ENCODE results near the gene TBXAS1.

TBXAS1 gene

DNA sequence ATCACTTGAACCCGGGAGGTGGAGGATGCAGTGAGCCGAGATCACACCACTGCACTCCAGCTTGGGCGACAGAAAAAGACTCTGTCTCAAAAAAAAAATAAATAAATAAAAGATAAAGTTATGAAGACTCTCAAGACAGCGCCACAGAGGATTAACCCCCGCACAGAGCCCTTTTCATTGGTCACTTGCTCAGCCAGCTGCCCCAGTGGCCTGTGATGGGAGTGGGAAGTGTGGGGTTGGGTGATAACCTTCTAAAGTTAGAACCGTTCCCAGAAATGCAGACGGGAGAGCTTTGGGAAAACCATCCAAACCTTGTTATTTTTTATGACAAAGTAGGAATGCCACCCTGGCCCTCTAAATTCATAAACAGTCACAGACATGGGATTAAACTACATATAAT is 176.3 kb downstream of the TBXAS1 start:
- no peak overlapping the region for H3K4me3 ChIP-seq (ENCODE audit: extremely low read depth, insufficient read depth, low read length, poor library complexity, severe bottlenecking)
- H3K9me3 ChIP-seq (ENCODE audit: control insufficient read depth, low read length), result no peaks in the 10 kb centered on the region
- H3K27ac ChIP-seq (ENCODE audit: low read depth, low read length, severe bottlenecking), result no peak overlapping the region
- H3K36me3 ChIP-seq (ENCODE audit: control insufficient read depth, insufficient read depth, low read length), result no peaks in the 10 kb centered on the region
- 100% methylated on average over 2 to 4 of the region's 7 CpGs for WGBS, 2 experiments (ENCODE audit: insufficient coverage in 2 of 2)
- no peaks in the 10 kb centered on the region for H3K4me1 ChIP-seq (ENCODE audit: control insufficient read depth, insufficient read depth, low read length, poor library complexity, severe bottlenecking)

DNA sequence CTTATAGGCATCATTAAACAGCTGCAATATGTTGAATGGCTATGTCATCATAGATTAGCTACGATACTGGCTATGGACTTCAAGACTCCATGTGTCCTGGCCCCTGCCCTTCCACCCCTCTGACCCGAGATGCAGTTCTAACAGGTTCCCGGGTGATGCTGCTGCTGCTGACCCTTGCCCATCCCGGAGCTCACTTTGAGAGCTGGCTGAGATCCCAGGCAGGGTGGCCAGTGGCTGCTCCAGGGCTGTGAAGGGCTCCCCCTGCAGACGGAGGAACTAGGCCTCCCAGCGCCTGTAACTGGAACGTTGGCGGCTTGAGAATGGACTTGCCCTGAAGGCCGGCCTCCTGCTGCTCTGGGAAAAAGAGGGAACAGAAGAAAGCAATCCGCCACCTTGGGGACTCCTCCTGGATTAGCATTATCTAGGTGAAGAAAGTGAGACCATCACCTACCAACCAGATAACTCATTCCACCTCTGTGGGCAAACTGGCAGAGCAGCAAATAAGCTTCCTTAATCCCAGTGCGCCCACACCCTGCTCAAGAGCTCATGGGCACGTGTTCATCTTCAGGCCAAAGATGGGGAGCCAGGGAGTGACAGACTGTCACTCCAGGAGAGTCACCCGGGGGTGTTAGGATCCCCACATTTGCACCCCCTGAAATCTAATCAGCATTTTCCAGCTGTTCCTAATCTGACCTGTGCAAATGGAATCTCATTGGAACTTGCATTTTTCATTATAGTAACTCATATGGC is 176.9 kb downstream of the TBXAS1 start:
- no peak overlapping the region for H3K4me3 ChIP-seq (ENCODE audit: extremely low read depth, insufficient read depth, low read length, poor library complexity, severe bottlenecking)
- no peak overlapping the region for H3K27ac ChIP-seq (ENCODE audit: low read depth, low read length, severe bottlenecking)
- no peaks in the 10 kb centered on the region for H3K9me3 ChIP-seq (ENCODE audit: control insufficient read depth, low read length)
- 39 to 52% methylated on average over 11 to 12 of the region's 13 CpGs for WGBS, 2 experiments (ENCODE audit: insufficient coverage in 2 of 2)
- H3K36me3 ChIP-seq (ENCODE audit: control insufficient read depth, insufficient read depth, low read length), result no peaks in the 10 kb centered on the region
- no peaks in the 10 kb centered on the region for H3K4me1 ChIP-seq (ENCODE audit: control insufficient read depth, insufficient read depth, low read length, poor library complexity, severe bottlenecking)

DNA sequence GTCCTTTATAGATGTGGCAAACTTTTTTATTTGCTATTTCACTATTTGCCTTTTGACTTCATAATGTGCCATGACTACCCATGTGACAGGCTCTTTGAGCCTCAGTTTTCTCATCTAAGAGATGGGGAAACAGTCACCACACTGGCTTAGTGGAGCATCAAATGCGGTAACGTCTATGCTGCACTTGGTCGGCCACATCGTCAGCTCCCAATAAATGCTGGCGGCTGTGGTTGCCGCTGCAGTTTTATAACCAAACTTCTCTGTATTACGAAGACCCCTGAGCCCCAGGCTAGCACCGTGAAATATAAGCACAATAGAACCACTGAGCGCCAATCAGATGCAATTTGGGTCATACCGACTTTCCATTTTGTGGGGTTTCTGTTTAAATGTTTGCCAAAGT is 177.5 kb downstream of the TBXAS1 start:
- H3K4me1 ChIP-seq (ENCODE audit: control insufficient read depth, insufficient read depth, low read length, poor library complexity, severe bottlenecking), result no peaks in the 10 kb centered on the region
- H3K9me3 ChIP-seq (ENCODE audit: control insufficient read depth, low read length), result no peaks in the 10 kb centered on the region
- no peak overlapping the region for H3K4me3 ChIP-seq (ENCODE audit: extremely low read depth, insufficient read depth, low read length, poor library complexity, severe bottlenecking)
- no peak overlapping the region for H3K27ac ChIP-seq (ENCODE audit: low read depth, low read length, severe bottlenecking)
- H3K36me3 ChIP-seq (ENCODE audit: control insufficient read depth, insufficient read depth, low read length), result no peaks in the 10 kb centered on the region
- 92 to 96% methylated on average over 10 of the region's 10 CpGs for WGBS, 2 experiments (ENCODE audit: insufficient coverage in 2 of 2)

DNA sequence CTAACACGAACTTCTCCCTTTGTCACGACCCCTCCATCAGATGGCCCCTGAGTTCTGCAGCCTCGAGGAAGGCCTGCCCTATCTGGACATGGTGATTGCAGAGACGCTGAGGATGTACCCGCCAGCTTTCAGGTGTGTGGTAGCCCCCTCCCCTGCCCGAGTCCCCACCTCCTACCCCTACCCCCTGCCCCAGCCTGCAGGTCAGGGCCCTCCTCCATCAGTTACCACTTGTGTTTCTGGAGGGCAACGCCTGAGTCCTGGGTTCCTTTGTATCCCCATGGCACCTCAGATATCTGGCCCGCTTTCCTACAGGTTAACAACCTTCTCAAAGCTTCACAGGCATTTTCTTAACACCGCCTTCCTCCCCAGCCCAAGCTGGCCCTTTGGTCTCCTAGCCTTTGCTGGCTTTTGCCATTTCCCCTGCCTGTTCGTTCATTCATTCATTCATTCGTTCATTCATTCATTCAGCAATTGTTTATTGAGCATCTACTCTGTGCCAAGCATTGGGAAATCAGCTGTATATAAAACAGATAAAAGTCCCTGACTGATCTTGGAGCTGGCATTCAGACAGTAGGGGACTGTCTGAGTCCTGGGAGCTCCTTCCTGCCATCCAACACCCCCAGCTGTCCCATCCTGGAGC is 178.1 kb downstream of the TBXAS1 start:
- Histone ChIP-seq H3K4me3 (ENCODE audit: extremely low read depth, insufficient read depth, low read length, poor library complexity, severe bottlenecking) (no peak overlapping the region), H3K9me3 (ENCODE audit: control insufficient read depth, low read length) (no peaks in the 10 kb centered on the region), H3K4me1 (ENCODE audit: control insufficient read depth, insufficient read depth, low read length, poor library complexity, severe bottlenecking) (no peaks in the 10 kb centered on the region), H3K27ac (ENCODE audit: low read depth, low read length, severe bottlenecking) (no peak overlapping the region), H3K36me3 (ENCODE audit: control insufficient read depth, insufficient read depth, low read length) (no peaks in the 10 kb centered on the region)
- WGBS, 2 experiments (ENCODE audit: insufficient coverage in 2 of 2), result 87 to 89% methylated on average over 8 to 10 of the region's 11 CpGs

DNA sequence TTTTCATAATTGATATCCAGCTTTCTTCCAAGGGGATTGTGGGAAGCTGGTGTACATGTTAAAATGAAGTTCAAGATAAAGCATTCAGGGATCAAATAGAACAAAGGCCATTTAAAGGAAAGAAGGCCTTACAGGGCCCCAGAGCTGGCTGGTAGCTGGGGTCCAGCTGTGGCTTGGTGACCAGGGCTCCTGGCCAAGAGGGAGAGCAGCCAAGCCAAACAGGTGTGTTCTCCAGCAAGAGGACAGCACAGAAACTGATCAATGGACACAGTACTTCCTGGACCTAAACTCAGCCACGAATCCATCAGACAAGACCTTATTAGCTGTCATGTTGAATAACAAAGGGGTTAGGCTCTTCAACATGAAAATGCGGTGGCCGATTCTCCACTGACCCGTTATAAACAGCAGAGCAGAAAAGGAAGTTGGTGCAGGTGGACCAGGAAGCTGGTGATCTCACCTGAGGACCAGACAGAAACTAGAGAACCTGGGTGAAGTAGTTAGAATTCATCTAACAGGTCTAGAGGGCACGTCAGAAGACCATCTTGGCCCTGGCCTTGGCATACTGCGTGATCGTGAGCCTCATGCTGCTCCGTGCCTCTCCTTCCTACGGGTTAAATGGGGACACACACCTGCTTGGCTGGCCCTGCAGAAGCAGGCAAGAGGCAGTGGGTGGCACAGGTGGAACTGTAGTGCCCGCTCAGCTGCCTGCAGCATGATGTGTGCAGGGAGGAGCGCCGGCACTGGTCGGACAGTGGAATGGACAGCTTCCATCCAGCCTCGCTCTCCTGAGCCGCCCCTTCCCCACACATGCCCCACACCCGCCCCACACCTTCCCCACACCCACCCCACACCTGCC is 179.9 kb downstream of the TBXAS1 start:
- Histone ChIP-seq H3K27ac (ENCODE audit: low read depth, low read length, severe bottlenecking) (no peak overlapping the region), H3K4me1 (ENCODE audit: control insufficient read depth, insufficient read depth, low read length, poor library complexity, severe bottlenecking) (no peaks in the 10 kb centered on the region), H3K36me3 (ENCODE audit: control insufficient read depth, insufficient read depth, low read length) (no peaks in the 10 kb centered on the region), H3K4me3 (ENCODE audit: extremely low read depth, insufficient read depth, low read length, poor library complexity, severe bottlenecking) (no peak overlapping the region), H3K9me3 (ENCODE audit: control insufficient read depth, low read length) (no peaks in the 10 kb centered on the region)
- WGBS, 2 experiments (ENCODE audit: insufficient coverage in 2 of 2), result 95 to 97% methylated on average over 9 to 10 of the region's 16 CpGs

DNA sequence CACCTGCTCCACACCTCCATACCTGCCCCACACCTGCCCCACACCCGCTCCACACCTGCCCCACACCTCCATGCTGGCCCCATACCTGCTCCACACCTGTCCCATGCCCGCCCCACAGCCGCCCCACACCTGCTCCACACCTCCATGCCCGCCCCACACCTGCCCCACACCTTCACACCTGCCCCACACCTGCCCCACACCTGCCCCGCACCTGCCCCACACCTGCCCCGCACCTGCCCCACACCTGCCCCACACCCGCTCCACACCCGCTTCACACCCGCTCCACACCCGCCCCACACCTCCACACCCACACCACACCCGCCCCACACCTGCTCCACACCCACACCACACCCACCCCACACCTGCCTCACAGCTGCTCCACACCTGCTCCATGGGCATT is 180.7 kb downstream of the TBXAS1 start:
- no peak overlapping the region for H3K4me3 ChIP-seq (ENCODE audit: extremely low read depth, insufficient read depth, low read length, poor library complexity, severe bottlenecking)
- no peaks in the 10 kb centered on the region for H3K9me3 ChIP-seq (ENCODE audit: control insufficient read depth, low read length)
- no peak overlapping the region for H3K27ac ChIP-seq (ENCODE audit: low read depth, low read length, severe bottlenecking)
- 88 to 90% methylated on average over 2 to 4 of the region's 11 CpGs for WGBS, 2 experiments (ENCODE audit: insufficient coverage in 2 of 2)
- H3K36me3 ChIP-seq (ENCODE audit: control insufficient read depth, insufficient read depth, low read length), result no peaks in the 10 kb centered on the region
- H3K4me1 ChIP-seq (ENCODE audit: control insufficient read depth, insufficient read depth, low read length, poor library complexity, severe bottlenecking), result no peaks in the 10 kb centered on the region

DNA sequence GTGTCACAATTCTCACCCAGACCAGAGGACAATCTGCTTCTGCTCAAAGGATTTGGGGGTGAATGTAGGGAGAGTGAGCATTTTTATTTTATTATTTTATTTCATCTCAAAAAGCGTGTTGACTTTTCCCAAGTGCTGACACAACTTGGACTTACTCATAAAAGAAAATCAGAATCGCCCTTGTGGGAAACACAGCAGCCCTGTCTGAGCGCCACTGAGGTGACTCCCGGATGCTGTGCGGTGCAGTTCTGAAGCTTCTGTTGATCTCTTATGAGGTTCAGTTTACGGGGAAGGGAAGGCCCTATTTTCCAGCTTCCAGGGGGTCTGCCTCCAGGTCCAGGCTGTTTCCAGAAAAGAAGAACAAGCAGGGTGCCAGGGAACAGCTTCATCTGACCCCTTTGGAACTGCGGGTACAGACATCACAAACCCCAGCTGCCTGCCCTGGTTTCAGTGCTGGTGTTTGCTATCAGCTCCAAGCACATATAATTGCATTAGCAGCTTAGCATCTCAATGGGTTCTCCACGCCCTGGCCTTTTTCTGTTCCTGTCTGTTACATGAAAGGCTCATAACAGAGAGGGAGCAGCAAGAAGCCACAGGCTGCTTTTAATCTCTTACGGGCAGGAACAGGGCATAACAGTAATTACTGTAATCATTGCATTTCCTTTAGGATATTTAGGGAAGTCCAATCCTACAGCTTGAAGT is 181.3 kb downstream of the TBXAS1 start:
- Histone ChIP-seq H3K9me3 (ENCODE audit: control insufficient read depth, low read length) (no peaks in the 10 kb centered on the region), H3K4me1 (ENCODE audit: control insufficient read depth, insufficient read depth, low read length, poor library complexity, severe bottlenecking) (no peaks in the 10 kb centered on the region), H3K4me3 (ENCODE audit: extremely low read depth, insufficient read depth, low read length, poor library complexity, severe bottlenecking) (no peak overlapping the region), H3K36me3 (ENCODE audit: control insufficient read depth, insufficient read depth, low read length) (no peaks in the 10 kb centered on the region), H3K27ac (ENCODE audit: low read depth, low read length, severe bottlenecking) (no peak overlapping the region)
- WGBS, 2 experiments (ENCODE audit: insufficient coverage in 2 of 2), result 71 to 75% methylated on average over 7 of the region's 9 CpGs

DNA sequence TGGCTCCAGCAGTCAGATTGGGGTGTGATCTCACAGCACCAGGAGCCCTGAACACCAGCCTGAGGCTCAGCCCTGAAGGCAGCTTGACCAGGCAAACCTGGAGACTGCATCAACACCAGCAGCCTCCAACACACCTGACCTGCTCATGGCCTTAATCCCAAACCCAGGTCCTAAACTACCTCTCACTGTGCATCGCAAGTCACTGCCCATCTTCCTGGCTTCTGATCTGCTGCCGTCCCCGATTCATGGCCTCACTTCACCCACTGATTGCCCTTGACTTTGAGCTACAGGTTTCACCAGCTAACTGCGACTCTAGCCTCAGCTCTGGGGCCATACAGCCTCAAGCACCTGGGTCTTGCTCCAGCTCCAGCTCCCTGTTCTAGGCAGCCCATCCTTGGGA is 184.6 kb downstream of the TBXAS1 start:
- no peaks in the 10 kb centered on the region for H3K9me3 ChIP-seq (ENCODE audit: control insufficient read depth, low read length)
- WGBS, 2 experiments (ENCODE audit: insufficient coverage in 2 of 2), result 93 to 94% methylated on average over 4 of the region's 4 CpGs
- no peaks in the 10 kb centered on the region for H3K4me1 ChIP-seq (ENCODE audit: control insufficient read depth, insufficient read depth, low read length, poor library complexity, severe bottlenecking)
- no peaks in the 10 kb centered on the region for H3K36me3 ChIP-seq (ENCODE audit: control insufficient read depth, insufficient read depth, low read length)
- H3K27ac ChIP-seq (ENCODE audit: low read depth, low read length, severe bottlenecking), result no peak overlapping the region
- H3K4me3 ChIP-seq (ENCODE audit: extremely low read depth, insufficient read depth, low read length, poor library complexity, severe bottlenecking), result no peak overlapping the region

DNA sequence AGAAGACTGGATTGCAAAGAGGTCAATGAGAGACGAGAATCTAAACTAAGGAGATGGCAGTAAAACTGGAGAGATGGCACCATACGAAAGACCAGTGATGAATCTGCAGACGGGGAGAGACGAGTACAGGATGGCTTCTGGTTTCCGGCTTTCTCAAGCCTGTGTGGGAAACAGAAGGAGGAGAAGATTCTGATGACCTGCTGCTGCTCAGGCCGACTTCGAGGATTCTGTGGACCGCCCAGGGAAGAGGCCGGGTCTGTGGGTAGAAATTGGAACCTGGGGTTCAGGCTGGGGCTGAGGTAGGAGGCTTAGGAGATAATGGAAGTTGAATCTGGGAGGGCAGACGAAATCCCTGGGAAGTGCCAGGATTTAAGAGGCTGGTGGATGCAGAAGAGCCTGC is 185.1 kb downstream of the TBXAS1 start:
- no peak overlapping the region for H3K4me3 ChIP-seq (ENCODE audit: extremely low read depth, insufficient read depth, low read length, poor library complexity, severe bottlenecking)
- 86 to 87% methylated on average over 9 to 10 of the region's 10 CpGs for WGBS, 2 experiments (ENCODE audit: insufficient coverage in 2 of 2)
- H3K27ac ChIP-seq (ENCODE audit: low read depth, low read length, severe bottlenecking), result no peak overlapping the region
- no peaks in the 10 kb centered on the region for H3K36me3 ChIP-seq (ENCODE audit: control insufficient read depth, insufficient read depth, low read length)
- no peaks in the 10 kb centered on the region for H3K9me3 ChIP-seq (ENCODE audit: control insufficient read depth, low read length)
- no peaks in the 10 kb centered on the region for H3K4me1 ChIP-seq (ENCODE audit: control insufficient read depth, insufficient read depth, low read length, poor library complexity, severe bottlenecking)

DNA sequence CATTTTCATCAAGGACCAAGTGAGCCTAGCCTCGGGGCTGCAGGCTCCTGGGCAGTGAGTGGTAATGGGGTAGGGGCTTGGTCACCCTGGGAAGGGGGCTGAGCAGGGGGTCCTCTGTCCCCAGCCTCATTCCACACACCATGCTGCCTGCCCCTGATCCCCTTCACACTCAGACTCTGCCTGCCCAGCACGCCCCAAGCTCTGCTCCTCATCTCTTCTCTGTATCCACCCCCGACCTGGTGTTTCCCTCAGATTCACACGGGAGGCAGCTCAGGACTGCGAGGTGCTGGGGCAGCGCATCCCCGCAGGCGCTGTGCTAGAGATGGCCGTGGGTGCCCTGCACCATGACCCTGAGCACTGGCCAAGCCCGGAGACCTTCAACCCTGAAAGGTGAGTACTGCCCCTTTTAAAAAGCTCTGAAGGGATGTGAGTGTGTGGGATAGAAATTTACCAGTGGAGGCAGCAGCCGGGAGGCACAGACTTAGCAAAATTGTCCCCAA is 186.5 kb downstream of the TBXAS1 start:
- no peaks in the 10 kb centered on the region for H3K36me3 ChIP-seq (ENCODE audit: control insufficient read depth, insufficient read depth, low read length)
- no peaks in the 10 kb centered on the region for H3K9me3 ChIP-seq (ENCODE audit: control insufficient read depth, low read length)
- no peak overlapping the region for H3K4me3 ChIP-seq (ENCODE audit: extremely low read depth, insufficient read depth, low read length, poor library complexity, severe bottlenecking)
- 83 to 86% methylated on average over 6 to 9 of the region's 11 CpGs for WGBS, 2 experiments (ENCODE audit: insufficient coverage in 2 of 2)
- no peak overlapping the region for H3K27ac ChIP-seq (ENCODE audit: low read depth, low read length, severe bottlenecking)
- H3K4me1 ChIP-seq (ENCODE audit: control insufficient read depth, insufficient read depth, low read length, poor library complexity, severe bottlenecking), result no peaks in the 10 kb centered on the region
